H1 (cell line): ENCODE results near the gene MMEL1. TPM values are rescaled to one million over a fixed set of nuclear protein-coding genes. Genes with fewer than 3 reads are reported as not detected.

ENCODE experiments used
- CTCF ChIA-PET: fragments of 300-600 bp; sonication (Branson Sonifier 250); formaldehyde crosslinking; loops from one replicate; lab custom pipeline; 2021; ENCODE audit not compliant: partially characterized antibody; lab: Charles Lee
- POLR2A ChIA-PET: fragments of 300-600 bp; sonication (Branson Sonifier 250); formaldehyde crosslinking; loops from one replicate; lab custom pipeline; 2021; ENCODE audit warnings: inconsistent platforms; ENCODE audit not compliant: partially characterized antibody; lab: Charles Lee
- DNase-seq, 2 experiments: peaks; one replicate each; pipeline versions ENCODE4 v3.0.0 to v3.0.0-alpha.2; 2010 to 2022; ENCODE audit warnings: low spot score in 2 of 2, low read depth in 1 of 2, mixed read lengths in 1 of 2
- FAIRE-seq: peaks from 2 replicates; lab custom pipeline; 2011; peaks lifted over from hg19 to GRCh38; lab: Jason Lieb, UNC
- H2AFZ ChIP-seq: 2 replicates; pipeline ENCODE4 v1.8.1; 2012; ENCODE audit warnings: low read length, inconsistent platforms
- H2AK5ac ChIP-seq: 2 replicates; pipeline ENCODE4 v1.6.1; 2013; ENCODE audit warnings: low read depth, low read length
- H2BK120ac ChIP-seq: replicated peaks from 2 replicates; pipeline ENCODE3; 2013; ENCODE audit warnings: low read depth, low read length, inconsistent platforms
- H2BK12ac ChIP-seq: 2 replicates; pipeline ENCODE4 v1.6.1; 2013; ENCODE audit warnings: low read depth, low read length
- H2BK15ac ChIP-seq: 2 replicates; pipeline ENCODE4 v1.6.1; 2013; ENCODE audit warnings: low read length
- H2BK20ac ChIP-seq: 2 replicates; pipeline ENCODE4 v1.6.1; 2013; ENCODE audit warnings: low read length
- H2BK5ac ChIP-seq: 2 replicates; pipeline ENCODE4 v1.6.1; 2013; ENCODE audit warnings: low read depth, low read length
- H3K14ac ChIP-seq: 2 replicates; pipeline ENCODE4 v1.6.1; 2013; ENCODE audit warnings: inconsistent platforms; ENCODE audit not compliant: insufficient read length
- H3K18ac ChIP-seq: 2 replicates; pipeline ENCODE4 v1.6.1; 2013; ENCODE audit warnings: low read length; ENCODE audit errors: extremely low read depth
- H3K23ac ChIP-seq: 2 replicates; pipeline ENCODE4 v1.6.1; 2013; ENCODE audit warnings: inconsistent platforms; ENCODE audit not compliant: insufficient read length
- H3K23me2 ChIP-seq: 2 replicates; pipeline ENCODE4 v1.6.1; 2013; ENCODE audit warnings: low read depth, low read length
- H3K27ac ChIP-seq: 2 replicates; pipeline ENCODE4 v1.6.1; 2011; ENCODE audit warnings: low read depth, low read length, inconsistent platforms
- H3K27me3 ChIP-seq, 4 experiments: replicated peaks in 1 of 4; 1 replicate in 1 of 4; 2 replicates in 3 of 4; pipeline versions ENCODE4 v1.6.1 to v1.8.1; 2011 to 2013; ENCODE audit warnings: low read length in 3 of 4, mild to moderate bottlenecking in 3 of 4, inconsistent platforms in 2 of 4, mixed read lengths in 2 of 4, moderate library complexity in 1 of 4; ENCODE audit not compliant: control insufficient read depth in 3 of 4, insufficient read depth in 3 of 4; ENCODE audit errors: extremely low read depth in 1 of 4
- H3K36me3 ChIP-seq, 4 experiments: 2 replicates each; pipeline versions ENCODE4 v1.6.1 to v1.8.1; 2011 to 2013; ENCODE audit warnings: mild to moderate bottlenecking in 4 of 4, low read length in 3 of 4, moderate library complexity in 2 of 4, control low read depth in 1 of 4, inconsistent platforms in 1 of 4; ENCODE audit not compliant: insufficient read depth in 4 of 4, control insufficient read depth in 2 of 4
- H3K4ac ChIP-seq: replicated peaks from 2 replicates; pipeline ENCODE3; 2013; ENCODE audit warnings: low read length, low read depth, mixed read lengths, inconsistent platforms; ENCODE audit not compliant: insufficient read length
- H3K4me1 ChIP-seq, 4 experiments: replicated peaks in 1 of 4; 1 replicate in 1 of 4; 2 replicates in 3 of 4; pipeline versions ENCODE4 v1.6.1 to v1.8.1; 2011 to 2013; ENCODE audit warnings: low read length in 3 of 4, inconsistent platforms in 2 of 4, mixed read lengths in 1 of 4; ENCODE audit not compliant: insufficient read depth in 4 of 4, control insufficient read depth in 3 of 4
- H3K4me2 ChIP-seq, 2 experiments: 2 replicates each; pipeline versions ENCODE4 v1.6.1 to v1.8.1; 2011 to 2013; ENCODE audit warnings: low read depth in 2 of 2, low read length in 2 of 2, control low read depth in 1 of 2, inconsistent platforms in 1 of 2, mild to moderate bottlenecking in 1 of 2; ENCODE audit not compliant: insufficient read depth in 1 of 2
- H3K4me3 ChIP-seq, 4 experiments: fragments of 200-600, 300-600 bp in 1 of 4; sonication (generic), shearing (Covaris generic), sonication (Bioruptor Twin) in 1 of 4; 2 replicates each; pipeline versions ENCODE4 v1.5.1 to v1.8.1; 2011 to 2016; ENCODE audit warnings: low read length in 4 of 4, low read depth in 3 of 4, control low read depth in 2 of 4, inconsistent platforms in 2 of 4, mild to moderate bottlenecking in 2 of 4, mixed read lengths in 1 of 4, moderate library complexity in 1 of 4; ENCODE audit not compliant: insufficient read depth in 2 of 4; ENCODE audit errors: extremely low read depth in 1 of 4
- H3K56ac ChIP-seq: replicated peaks from 2 replicates; pipeline ENCODE3; 2013; ENCODE audit warnings: low read depth, mild to moderate bottlenecking, mixed read lengths, low read length, inconsistent platforms; ENCODE audit not compliant: insufficient read length
- H3K79me1 ChIP-seq: 2 replicates; pipeline ENCODE4 v1.6.1; 2013; ENCODE audit warnings: low read depth, low read length, control low read depth
- H3K79me2 ChIP-seq, 2 experiments: 2 replicates each; pipeline versions ENCODE4 v1.6.1 to v1.8.1; 2012 to 2013; ENCODE audit warnings: low read length in 2 of 2, mild to moderate bottlenecking in 2 of 2, inconsistent platforms in 1 of 2; ENCODE audit not compliant: insufficient read depth in 2 of 2, control insufficient read depth in 1 of 2
- H3K9ac ChIP-seq, 4 experiments: replicated peaks in 1 of 4; 1 replicate in 1 of 4; 2 replicates in 3 of 4; pipeline versions ENCODE4 v1.6.1 to v1.8.1; 2011 to 2013; ENCODE audit warnings: low read depth in 3 of 4, low read length in 3 of 4, control low read depth in 2 of 4, mild to moderate bottlenecking in 2 of 4, moderate library complexity in 2 of 4, inconsistent platforms in 1 of 4; ENCODE audit errors: extremely low read depth in 1 of 4
- H3K9me3 ChIP-seq, 2 experiments: 2 replicates each; pipeline versions ENCODE4 v1.6.1 to v1.8.1; 2012 to 2013; ENCODE audit warnings: mild to moderate bottlenecking in 2 of 2, moderate library complexity in 2 of 2, control low read depth in 1 of 2, inconsistent platforms in 1 of 2, low read depth in 1 of 2, low read length in 1 of 2, mixed read lengths in 1 of 2; ENCODE audit not compliant: insufficient read depth in 2 of 2
- H4K20me1 ChIP-seq, 2 experiments: replicated peaks in 1 of 2; 2 replicates each; pipeline versions ENCODE3 to v1.8.1; 2011 to 2013; ENCODE audit warnings: inconsistent platforms in 2 of 2, low read length in 2 of 2, mild to moderate bottlenecking in 1 of 2; ENCODE audit not compliant: insufficient read depth in 2 of 2, control insufficient read depth in 1 of 2
- H4K5ac ChIP-seq: 2 replicates; pipeline ENCODE4 v1.6.1; 2013; ENCODE audit warnings: low read length, low read depth, mixed read lengths, inconsistent platforms; ENCODE audit not compliant: insufficient read length
- H4K8ac ChIP-seq: 2 replicates; pipeline ENCODE4 v1.8.0; 2013; ENCODE audit warnings: mild to moderate bottlenecking, moderate library complexity, low read length, inconsistent platforms; ENCODE audit not compliant: insufficient read depth; ENCODE audit errors: extremely low read depth
- H4K91ac ChIP-seq: replicated peaks from 2 replicates; pipeline ENCODE3; 2013; ENCODE audit warnings: low read length, mixed read lengths, inconsistent platforms; ENCODE audit not compliant: insufficient read length
- BCL11A ChIP-seq, 2 experiments: IDR thresholded peaks; one replicate each; pipeline ENCODE4 v1.6.1; 2011; ENCODE audit warnings: low read depth in 2 of 2, low read length in 2 of 2, mild to moderate bottlenecking in 2 of 2
- CEBPB ChIP-seq: IDR thresholded peaks from 2 replicates; pipeline ENCODE4 v1.6.1; 2012; ENCODE audit warnings: low read depth, low read length
- CTCF ChIP-seq, 3 experiments: IDR thresholded peaks; 1 replicate in 2 of 3; 2 replicates in 1 of 3; pipeline versions ENCODE4 v1.5.1 to v1.6.1; 2011; ENCODE audit warnings: low read length in 3 of 3, mild to moderate bottlenecking in 3 of 3, inconsistent platforms in 2 of 3, low read depth in 1 of 3, moderate library complexity in 1 of 3; ENCODE audit not compliant: insufficient read depth in 1 of 3; ENCODE audit errors: control extremely low read depth in 1 of 3
- GTF2F1 ChIP-seq: IDR thresholded peaks from 2 replicates; pipeline ENCODE4 v1.6.1; 2012; ENCODE audit warnings: low read depth, low read length, improper control_type of control experiment, borderline replicate concordance
- KDM4A ChIP-seq: IDR thresholded peaks from one replicate; pipeline ENCODE4 v1.7.1; 2012; ENCODE audit warnings: low read depth, mild to moderate bottlenecking, moderate library complexity, low read length, inconsistent platforms; ENCODE audit not compliant: severe bottlenecking
- NRF1 ChIP-seq: IDR thresholded peaks from 2 replicates; pipeline ENCODE4 v1.6.1; 2011; ENCODE audit warnings: mild to moderate bottlenecking, low read depth, low read length, improper control_type of control experiment
- USF2 ChIP-seq: IDR thresholded peaks from 2 replicates; pipeline ENCODE4 v1.6.1; 2011; ENCODE audit warnings: low read length, improper control_type of control experiment
- WGBS, 2 experiments: shearing (Covaris generic) in 1 of 2; methylation state at CpG; one replicate each; pipeline versions ENCODE4 v1.1.6 to v1.1.7; 2013 to 2015; ENCODE audit warnings: low lambda C conversion rate in 2 of 2, mixed read lengths in 2 of 2, inconsistent platforms in 1 of 2, low coverage in 1 of 2, missing lambda C conversion rate in 1 of 2; ENCODE audit not compliant: insufficient replicate concordance in 2 of 2, insufficient coverage in 1 of 2, insufficient read length in 1 of 2; ENCODE audit errors: extremely low coverage in 1 of 2, missing lambda C conversion rate in 1 of 2; 5-methylcytosine and 5-hydroxymethylcytosine counted together
- polyA plus RNA-seq, 7 experiments: library from polyadenylated mRNA; depleted of rRNA in 3 of 7; stranded (reverse) in 5 of 7; unstranded in 2 of 7; fragments of >200 nt in 5 of 7; fragments of 200-250 nt in 2 of 7; gene quantifications; 1 replicate in 5 of 7; 2 replicates in 1 of 7; 4 replicates in 1 of 7; pipeline versions ENCODE4 v1.2.1 to v1.2.3, GENCODE V29; 2011 to 2013; ENCODE audit warnings: missing spikeins in 2 of 7, mixed read lengths in 2 of 7
- total RNA-seq: library from RNA; stranded (reverse); fragmentation: NEBNext Ultra II Directional; extraction: Animal tissue kit (Norgen Biotek cat#: 25700); gene quantifications from 2 replicates; pipeline ENCODE4 v1.2.1, GENCODE V29; 2021

Gene MMEL1
- total and polyA plus RNA-seq, 2 of the 8 experiments (the other 6 are each of a cell fraction or from before 2014, with no cell fraction given) = 0.91 to 1.7 TPM

- Histone ChIP-seq H3K18ac (peak overlapping the region; percentile 83), H2BK12ac (no peak overlapping the region), H4K8ac (peak overlapping the region; percentile 23), H2AFZ (peak overlapping the region; percentile 78; the same call in 1 of the 2 replicates), H3K36me3 (no peaks in the 10 kb centered on the region), H2BK15ac (no peak overlapping the region), H3K9me3 (peaks cover 5 to 14% of the 10 kb centered on the region in 2 experiments; a peak in 3 of 4 replicates), H2BK5ac (peak overlapping the region; percentile 78; the same call in 1 of the 2 replicates), H3K4ac (peak overlapping the region; percentile 59), H4K91ac (no peak overlapping the region), H3K27me3 (peaks cover 0 to 7% (median 2%) of the 10 kb centered on the region in 4 experiments; a peak in 4 of 7 replicates), H3K79me2 (no peaks in the 10 kb centered on the region; a peak in 1 of 4 replicates), H4K20me1 (peaks cover 0 to 7% of the 10 kb centered on the region in 2 experiments), H3K23me2 (peaks cover 11% of the 10 kb centered on the region; the same call in 1 of the 2 replicates), H4K5ac (peak overlapping the region; percentile 29), H2BK20ac (no peak overlapping the region), H3K14ac (no peak overlapping the region), H2AK5ac (no peak overlapping the region), H3K79me1 (no peaks in the 10 kb centered on the region), H3K4me3 (peak overlapping the region; percentile 51 to 79 (median 76)), H3K4me2 (peak overlapping the region; percentile 77 to 87), H3K23ac (no peak overlapping the region), H2BK120ac (peak overlapping the region; percentile 47), H3K56ac (peak overlapping the region; percentile 25), H3K9ac (peak overlapping the region in 3 of 4 experiments; percentile 25 to 69 (median 40); a peak in 4 of 7 replicates), H3K4me1 (peaks cover 0 to 13% (median 11%) of the 10 kb centered on the region in 4 experiments; a peak in 5 of 7 replicates), H3K27ac (no peak overlapping the region; the same call in 1 of the 2 replicates)
- WGBS, 2 experiments = 2% methylated on average over 70 of the region's 84 CpGs; no CpG with 5 or more reads in 1 of the 2 experiments
- ChIA-PET CTCF (no interaction called here), POLR2A (interaction anchor here (1.5 kb wide), 1 partner anchor 58 kb away, joined by 5 read pairs; no protein-coding TSS in a partner anchor)
- DNase-seq = peak; percentile 60 to 94
- FAIRE-seq = no peak
- TF ChIP-seq CTCF (IDR thresholded peaks at IDR 0.05; ENCODE audit: control extremely low read depth in 1 of 3, insufficient read depth in 1 of 3, low read depth in 1 of 3, low read length in 3 of 3) = no peak
- TF ChIP-seq GTF2F1 = no peak
- TF ChIP-seq NRF1 = peak; percentile 78
- TF ChIP-seq CEBPB = no peak
- TF ChIP-seq KDM4A = peak; percentile 69
- no peak for TF ChIP-seq BCL11A (IDR thresholded peaks at IDR 0.05; ENCODE audit: low read depth in 2 of 2, low read length in 2 of 2)
- no peak for TF ChIP-seq USF2
Measured at GRCh38 chr1:2642560-2643413, 10.0 kb upstream of the MMEL1 start.
